Liver (tissue), 3 donors: Measurements from ENCODE around the gene SLC7A6.

Experiments
- CTCF ChIP-seq: fragments of 150-350 bp; IDR thresholded peaks from 2 replicates; pipeline ENCODE4 v1.5.1; 2017; ENCODE audit warnings: improper control_type of control experiment, low read depth, low read length; ENCODE audit not compliant: missing input control
- RXRA ChIP-seq, 2 donors: IDR thresholded peaks; 2 replicates each; pipeline ENCODE4 v1.6.1; 2017 to 2018; ENCODE audit warnings: antibody characterized with exemption in 2 of 2, mild to moderate bottlenecking in 1 of 2
- donor health status: healthy.
- donor health status: healthy.

DNA sequence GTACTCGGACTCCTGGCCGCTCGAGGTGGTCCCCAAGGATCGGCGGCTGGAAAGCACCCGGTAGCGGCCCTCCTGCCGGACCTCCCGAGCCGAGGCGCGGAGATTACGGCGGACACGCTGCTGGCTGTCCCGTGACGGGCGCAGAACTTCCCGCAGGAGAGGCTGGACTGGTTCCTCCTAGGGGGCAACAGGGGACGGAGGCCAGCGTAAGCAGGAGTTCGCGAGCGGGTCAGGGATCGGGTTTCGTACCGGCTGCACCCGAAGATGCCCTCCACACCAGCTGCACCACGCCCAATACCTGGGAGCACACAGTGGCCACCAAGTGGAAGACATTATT, 46.1 kb downstream of the SLC7A6 start:
- TF ChIP-seq CTCF (no peak), RXRA (IDR thresholded peaks at IDR 0.05) (no peak)
